Activated T-helper 9 cell treated with anti-CD3 and anti-CD28 coated beads, Interleukin-2, amount 50 U/mL, for 16 hours (primary cell): ENCODE data around the gene LRCH1.

Experiments used
- DNase-seq: peaks from one replicate; pipeline ENCODE4 v3.0.0-alpha.2; 2020; ENCODE audit warnings: low read depth

Gene LRCH1

GRCh38 chr13:46615888-46616531 lies 63.0 kb downstream of the LRCH1 start:
- DNase-seq, result no peak

DNA sequence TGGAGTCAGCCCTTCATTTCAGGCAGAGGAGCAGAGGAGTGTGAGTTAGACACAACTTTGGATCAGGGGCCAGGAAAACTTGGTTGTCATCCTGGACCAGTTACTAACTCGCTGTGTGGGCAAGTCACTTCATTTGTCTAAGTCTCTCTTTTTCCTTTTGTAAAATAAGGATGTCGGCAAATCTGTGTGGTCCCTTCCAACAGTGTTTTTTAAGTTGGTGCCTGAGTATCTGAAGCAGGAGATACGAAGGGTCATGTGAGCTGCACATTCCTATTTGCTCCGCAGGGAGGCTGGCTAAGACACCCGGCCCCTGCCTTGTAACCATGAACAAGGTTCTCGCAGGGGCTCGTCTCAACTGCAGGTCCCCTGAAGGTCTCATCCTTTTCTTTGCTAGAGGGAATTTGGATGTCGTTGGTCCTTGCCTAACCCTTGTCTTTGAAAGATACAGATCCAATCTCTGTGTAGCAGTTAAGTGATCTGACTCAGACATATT lies 64.3 kb downstream of the LRCH1 start:
- no peak for DNase-seq

DNA sequence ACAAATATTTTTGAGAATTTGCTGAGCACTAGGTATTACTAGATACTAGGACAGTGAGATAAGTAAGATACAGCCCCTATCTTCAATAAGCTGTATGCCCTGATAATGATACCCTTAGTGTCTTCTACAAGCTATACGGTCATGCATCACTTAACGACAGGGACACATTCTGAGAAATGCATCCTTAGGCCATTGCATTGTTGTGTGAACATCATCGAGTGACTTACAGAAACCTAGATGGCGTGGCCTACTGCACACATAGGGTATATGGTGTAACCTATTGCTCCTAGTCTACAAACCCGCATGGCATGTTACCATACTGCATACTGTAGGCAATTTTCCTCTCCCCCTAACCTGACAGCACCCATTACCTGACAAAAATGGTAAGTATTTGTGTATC lies 64.9 kb downstream of the LRCH1 start:
- DNase-seq, result no peak

GRCh38 chr13:46618694-46619254 lies 65.8 kb downstream of the LRCH1 start:
- no peak for DNase-seq

GRCh38 chr13:46620029-46620428 lies 67.1 kb downstream of the LRCH1 start:
- DNase-seq, result no peak

DNA sequence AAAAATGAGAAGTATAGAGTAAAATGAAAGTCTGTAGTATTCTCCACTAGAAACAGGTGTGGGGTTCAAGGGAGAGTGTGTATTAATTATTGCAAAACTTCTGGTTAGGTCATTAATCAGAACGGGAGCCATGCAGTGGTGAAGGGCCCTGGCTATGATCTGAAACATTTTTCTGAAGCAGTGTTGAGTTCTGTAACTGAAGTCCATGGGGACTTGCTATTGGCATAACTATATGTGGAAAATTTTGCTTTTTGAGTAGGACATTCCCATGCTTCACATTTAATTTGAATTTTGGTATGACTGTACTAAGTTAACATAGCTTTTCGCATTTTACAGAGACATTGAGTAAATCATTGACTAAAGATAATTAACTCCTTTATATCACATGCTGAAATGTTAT lies 67.5 kb downstream of the LRCH1 start:
- no peak for DNase-seq

DNA sequence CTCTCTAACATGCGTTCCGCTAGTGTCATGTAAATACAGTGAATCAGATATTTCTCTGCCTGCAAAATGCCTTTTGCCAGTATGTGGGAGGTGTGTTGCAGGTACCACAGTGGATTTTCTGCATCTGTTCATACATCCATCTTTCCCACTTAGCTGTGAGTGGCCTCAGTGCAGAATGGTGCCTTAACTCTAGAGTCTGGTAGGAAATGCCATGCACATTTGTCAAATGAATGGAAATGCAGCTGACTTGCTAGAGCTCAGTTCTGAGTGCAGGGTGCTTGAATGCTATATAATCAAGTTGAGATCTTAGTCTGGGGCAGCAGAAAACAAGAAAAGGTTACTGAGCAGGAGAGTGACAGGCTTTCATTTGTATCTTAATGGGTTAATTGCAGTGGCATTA lies 68.2 kb downstream of the LRCH1 start:
- no peak for DNase-seq

DNA sequence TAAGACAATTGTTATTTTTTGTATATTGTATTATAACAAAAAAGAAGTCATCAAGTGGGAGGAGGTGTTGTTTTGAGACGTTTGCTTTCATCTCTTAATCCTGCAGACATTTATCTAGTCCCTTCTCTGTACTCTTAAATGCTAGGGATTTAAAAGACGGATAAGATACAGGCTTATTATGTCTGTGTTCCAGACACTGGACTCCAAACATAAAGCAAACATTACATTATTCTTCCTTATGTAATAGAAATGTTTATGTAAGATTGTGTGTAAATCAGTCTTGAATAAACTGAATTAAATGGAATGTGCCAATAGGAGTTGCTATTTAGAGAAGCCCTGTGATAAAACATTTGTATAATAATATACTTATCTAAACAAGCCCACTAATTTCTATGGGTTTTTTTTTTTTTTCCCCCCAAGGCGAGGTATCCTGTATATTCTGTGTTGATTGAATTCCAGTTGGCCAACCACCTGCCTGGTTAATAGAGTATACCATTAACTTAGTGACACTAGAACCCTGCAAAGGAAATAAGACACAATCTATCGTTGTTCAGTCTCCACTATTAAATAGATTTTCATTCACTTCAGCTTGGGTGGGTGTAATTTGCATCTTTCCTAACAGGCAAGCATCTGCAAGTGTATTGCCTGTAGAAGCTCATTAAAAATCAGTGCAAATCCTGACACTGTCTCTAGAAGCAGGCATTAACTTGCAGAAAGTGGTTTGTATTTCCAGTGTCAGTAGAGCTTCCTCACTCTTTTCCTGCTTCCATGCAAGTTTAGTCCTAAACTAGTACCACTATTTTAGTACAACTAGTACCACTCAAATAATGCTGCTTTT lies 69.0 kb downstream of the LRCH1 start:
- no peak for DNase-seq

- DNase-seq, result no peak
Measured at GRCh38 chr13:46622630-46623256, 69.8 kb downstream of the LRCH1 start.

GRCh38 chr13:46624353-46624752 lies 71.4 kb downstream of the LRCH1 start:
- DNase-seq, result no peak

- DNase-seq, result no peak
Measured at GRCh38 chr13:46624821-46625220, 71.9 kb downstream of the LRCH1 start.

DNA sequence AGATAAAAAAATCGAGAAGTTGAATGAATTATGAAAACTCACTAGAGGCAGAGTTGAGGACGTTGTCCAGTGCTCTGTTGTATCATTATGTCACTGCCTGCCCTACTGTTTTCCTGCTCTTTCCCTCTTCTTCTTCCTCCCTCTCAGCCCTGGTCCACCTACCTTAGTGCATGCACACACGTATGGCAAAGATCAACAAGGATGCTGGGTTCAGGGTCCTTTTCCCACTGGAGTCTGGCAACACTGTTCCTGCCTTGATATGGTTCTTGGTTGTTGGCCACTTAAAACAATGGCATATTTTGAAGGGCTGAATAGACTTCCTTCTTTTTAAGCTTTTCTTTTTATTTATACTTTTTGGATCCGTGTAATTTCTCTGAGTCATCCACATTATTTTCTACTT lies 74.5 kb downstream of the LRCH1 start:
- DNase-seq, result no peak

- DNase-seq, result no peak
Measured at GRCh38 chr13:46628622-46629365, 75.8 kb downstream of the LRCH1 start.

DNA sequence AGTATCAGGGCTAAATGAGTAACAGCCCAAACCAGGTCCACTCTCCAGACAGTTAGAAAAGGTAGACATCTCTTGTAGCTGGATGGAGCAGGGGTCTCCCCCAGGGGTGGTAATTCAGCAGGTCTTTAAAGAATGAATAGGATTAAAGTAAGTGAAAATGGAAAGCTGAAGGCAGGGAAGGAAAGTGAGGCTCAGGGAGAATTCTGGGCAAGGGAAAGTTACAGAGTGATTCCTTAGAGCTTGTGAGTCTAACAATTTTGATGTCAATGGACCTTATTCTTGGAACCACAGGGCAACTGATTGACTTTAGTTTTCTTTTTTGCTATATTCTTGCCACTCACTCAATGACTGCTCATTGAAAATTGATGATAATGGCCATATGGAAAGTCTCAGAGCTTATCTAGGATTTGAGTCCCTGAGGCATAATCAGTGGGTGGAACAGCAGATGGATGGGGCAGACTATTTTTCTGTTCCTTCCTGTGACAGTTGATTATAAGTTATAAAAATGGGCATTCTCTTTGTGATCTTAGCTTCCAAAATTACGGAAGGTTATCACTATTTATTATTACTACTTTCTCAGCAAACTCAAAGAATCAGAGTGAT lies 76.9 kb downstream of the LRCH1 start:
- no peak for DNase-seq

DNA sequence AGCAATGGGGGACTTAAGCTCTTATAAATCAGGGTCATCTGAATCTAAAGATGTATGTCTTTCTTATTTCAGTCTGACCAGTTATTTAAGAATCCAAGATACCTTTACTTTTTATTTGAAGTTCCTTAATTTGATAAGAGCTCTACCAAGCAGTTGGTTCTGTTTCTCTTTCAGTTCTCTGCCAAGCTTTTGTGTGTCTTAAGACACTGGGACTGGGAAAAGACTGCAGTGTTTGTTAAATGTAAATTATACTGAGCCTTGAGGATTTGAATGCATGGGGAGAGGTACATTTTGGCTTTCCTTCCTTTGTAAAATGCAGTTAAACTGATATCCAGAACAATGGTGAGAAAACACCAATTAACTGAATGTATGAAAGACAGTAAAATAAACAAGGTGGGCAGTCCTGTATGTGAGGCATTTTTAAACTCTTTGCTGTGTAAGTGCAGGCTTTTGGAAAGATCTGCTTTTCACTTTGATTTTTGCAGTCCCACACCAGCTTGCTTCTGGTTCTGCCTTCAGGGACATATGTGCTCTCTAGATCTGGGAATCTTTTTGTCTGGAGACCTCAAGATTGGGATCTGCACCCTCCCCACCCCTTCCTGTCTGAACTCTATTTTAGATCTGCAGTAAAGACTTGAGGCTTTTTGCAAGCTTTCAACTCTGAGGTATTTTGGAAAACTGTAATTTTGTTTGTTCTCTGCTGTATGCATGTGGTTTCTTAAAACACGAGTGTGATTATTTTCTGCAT lies 77.6 kb downstream of the LRCH1 start:
- DNase-seq, result no peak

DNA sequence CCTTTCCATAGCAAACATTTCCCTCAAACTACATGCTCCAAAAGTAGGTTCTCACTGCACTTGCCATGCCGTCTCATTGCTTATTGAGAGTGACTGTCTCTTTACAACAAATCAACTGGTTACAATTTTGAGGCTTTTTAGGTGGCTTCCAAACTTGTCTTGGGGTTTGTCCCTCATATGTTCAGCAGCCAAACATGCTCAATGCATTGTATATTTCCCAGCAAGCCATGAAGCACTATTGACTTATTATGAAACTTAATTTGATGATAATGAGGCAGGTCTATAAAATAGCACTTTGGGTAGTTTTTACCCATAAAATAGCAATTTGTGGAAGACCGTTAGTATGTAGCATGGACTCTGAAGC lies 78.2 kb downstream of the LRCH1 start:
- DNase-seq, result no peak

DNA sequence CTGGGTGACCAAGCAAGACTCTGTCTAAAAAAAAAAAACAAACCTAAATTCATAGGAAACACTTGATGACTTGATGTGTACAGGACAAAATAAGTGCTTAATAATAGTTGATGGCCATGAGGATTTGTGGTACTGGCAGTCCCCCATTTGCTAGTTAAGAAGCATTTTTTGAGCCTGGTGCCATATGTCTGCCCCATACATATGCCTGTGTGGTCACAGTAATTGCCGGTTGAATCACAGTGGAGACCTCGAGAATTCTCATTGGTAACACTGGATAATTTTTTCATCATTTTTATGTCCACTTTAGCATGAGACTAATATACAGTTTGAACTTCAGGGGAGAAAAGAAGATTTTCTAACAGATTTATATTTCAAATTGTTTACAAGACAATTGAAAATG lies 79.2 kb downstream of the LRCH1 start:
- DNase-seq, result no peak

GRCh38 chr13:46633416-46633815 lies 80.4 kb downstream of the LRCH1 start:
- no peak for DNase-seq

DNA sequence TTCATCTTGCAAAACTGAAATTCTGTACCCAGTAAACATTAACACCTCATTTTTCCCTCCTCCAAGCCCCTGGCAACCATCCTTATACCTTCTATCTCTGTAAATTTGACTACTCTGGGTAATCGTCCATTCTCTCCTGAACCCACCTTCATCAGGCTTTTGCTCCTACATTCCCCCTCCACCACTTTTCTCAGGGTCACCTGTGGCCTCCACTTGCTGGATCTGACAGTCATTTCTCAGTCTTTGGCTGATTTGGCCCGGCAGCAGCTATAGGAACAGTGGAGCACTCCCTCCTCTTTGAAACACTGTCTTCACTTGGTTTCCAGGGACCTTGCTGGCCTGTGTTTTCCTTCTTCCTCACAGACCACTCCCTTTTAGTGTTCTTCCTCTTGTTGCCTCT lies 83.5 kb downstream of the LRCH1 start:
- DNase-seq, result no peak

DNA sequence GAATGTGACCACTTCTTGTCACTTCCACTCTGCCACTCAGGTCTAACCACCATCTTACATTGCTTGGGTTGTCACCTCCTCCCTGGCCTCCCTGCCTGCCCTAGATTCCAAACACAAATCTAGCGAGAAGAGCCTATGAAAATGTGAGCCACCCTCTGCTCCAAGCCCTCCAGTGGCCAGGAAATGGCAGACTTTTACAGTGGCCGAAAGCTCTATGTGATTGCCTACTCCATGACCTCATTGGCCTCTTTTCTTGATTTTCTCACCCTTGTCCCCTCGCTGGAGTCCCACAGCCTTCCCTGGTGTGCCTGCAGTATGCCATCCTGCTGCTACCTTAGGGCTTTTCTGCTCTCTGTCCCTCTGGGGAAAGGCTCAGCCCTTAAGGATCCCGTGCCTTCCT lies 84.2 kb downstream of the LRCH1 start:
- no peak for DNase-seq

- DNase-seq, result no peak
Measured at GRCh38 chr13:46638262-46638661, 85.3 kb downstream of the LRCH1 start.
